Measurements from ENCODE around the gene TLK2.
"Not testable (repeated sequence)": the region's sequence is repeated elsewhere in the genome, so short reads cannot be mapped to it uniquely, and the experiment has no call there.

Gene TLK2

DNA sequence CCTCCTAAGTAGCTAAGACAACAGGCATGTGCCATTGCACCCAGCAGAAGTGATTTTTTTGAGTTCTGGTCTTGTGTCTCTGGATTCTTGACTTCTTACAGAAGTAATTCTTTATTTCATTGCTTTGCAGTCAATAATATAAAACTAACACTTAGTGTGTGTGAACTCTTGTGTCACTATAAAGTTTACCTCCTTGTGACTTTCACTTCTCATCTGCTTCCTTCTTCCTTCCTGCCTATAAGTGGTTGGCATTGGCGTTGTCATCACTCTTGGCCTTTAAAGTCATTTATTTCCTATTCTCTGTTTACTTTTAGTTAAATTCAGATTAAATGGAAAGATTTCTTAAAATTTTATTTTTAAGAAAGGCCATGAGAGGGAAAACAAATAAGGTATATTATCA, 12.4 kb downstream of the TLK2 start:
- not testable (repeated sequence) for DNase-seq

DNA sequence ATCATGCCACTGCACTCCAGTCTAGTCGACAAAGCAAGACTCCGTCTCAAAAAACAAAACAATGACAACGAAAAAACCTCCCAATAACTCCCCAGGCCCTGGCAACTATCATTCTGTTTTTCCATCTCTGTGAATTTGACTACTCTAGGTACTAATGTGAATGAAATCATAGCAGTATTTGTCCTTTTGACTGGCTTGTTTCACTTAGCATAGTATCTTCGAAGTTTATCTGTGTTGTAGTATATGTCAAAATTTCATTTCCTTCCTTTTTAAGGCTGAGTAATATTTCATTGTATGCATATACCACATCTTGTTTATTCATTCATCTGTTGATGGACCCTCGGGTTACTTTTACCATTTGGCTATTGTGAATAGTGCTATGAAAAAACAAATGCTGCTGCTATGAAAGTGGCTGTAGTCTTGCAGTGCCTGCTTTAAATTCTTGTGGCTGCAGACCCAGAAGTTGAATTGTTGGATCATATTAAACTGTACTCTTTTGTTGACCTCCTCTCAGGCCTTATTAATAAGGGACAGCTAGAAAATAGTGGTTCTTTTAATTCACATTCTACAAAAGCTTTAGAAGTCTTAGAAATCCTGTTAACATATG, 14.5 kb downstream of the TLK2 start:
- not testable (repeated sequence) for DNase-seq

- not testable (repeated sequence) for DNase-seq
Measured at GRCh38 chr17:62494073-62494472, 15.4 kb downstream of the TLK2 start.

GRCh38 chr17:62496344-62496743, 17.7 kb downstream of the TLK2 start:
- DNase-seq: not testable (repeated sequence)

GRCh38 chr17:62498796-62499195, 20.2 kb downstream of the TLK2 start:
- not testable (repeated sequence) for DNase-seq

GRCh38 chr17:62500463-62500862, 21.8 kb downstream of the TLK2 start:
- DNase-seq: not testable (repeated sequence)

DNA sequence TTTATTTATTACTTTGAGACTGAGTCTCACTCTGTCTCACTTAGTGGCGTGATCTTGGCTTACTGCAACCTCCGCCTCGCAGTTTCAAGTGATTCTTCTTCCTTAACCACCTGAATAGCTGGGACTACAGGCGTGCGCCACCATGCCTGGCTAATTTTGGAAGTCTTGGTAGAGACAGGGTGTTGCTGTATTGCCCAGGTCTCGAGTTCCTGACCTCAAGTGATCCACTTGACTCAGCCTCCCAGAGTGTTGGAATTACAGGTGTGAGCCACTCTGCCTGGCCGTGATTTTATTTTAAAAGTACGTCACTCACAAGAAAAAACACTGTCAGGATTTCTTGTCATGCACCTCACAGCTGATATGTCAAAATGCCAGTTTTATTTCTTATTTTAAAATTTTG, 26.2 kb downstream of the TLK2 start:
- not testable (repeated sequence) for DNase-seq

DNA sequence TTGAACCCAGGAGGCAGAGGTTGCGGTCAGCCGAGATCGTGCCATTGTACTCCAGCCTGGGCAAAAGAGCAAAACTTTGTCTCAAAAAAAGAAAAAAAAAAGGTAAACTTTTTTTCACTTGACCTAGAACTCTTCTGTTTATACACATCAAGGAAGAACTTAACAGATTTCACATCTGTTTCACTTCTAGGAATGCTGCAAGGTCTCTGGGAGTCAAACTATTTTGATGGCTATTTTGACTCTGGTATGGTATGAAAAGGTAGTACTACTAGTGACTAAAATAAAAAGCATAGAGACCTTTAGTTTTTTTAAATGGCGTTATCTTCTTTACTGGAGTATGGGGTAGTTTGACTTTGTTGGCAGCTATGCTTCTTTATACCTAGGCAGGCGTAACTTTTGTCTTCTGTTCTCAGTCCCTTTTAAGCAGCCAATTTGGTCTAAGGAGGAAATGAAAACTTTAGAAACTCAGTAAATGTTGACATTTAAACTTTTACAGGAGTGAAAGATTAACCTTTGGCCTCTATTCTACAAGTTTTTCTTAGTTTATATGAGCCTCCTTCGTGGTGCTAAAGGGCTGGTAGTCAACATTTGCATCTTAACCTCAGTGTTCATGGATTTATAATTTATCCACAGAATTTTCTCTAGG, 28.7 kb downstream of the TLK2 start:
- not testable (repeated sequence) for DNase-seq

GRCh38 chr17:62510247-62510819, 31.7 kb downstream of the TLK2 start:
- DNase-seq: not testable (repeated sequence)

GRCh38 chr17:62511014-62511413, 32.4 kb downstream of the TLK2 start:
- not testable (repeated sequence) for DNase-seq

GRCh38 chr17:62516376-62516775, 37.8 kb downstream of the TLK2 start:
- DNase-seq: not testable (repeated sequence)

- DNase-seq: not testable (repeated sequence)
Measured at GRCh38 chr17:62521295-62521694, 42.7 kb downstream of the TLK2 start.

DNA sequence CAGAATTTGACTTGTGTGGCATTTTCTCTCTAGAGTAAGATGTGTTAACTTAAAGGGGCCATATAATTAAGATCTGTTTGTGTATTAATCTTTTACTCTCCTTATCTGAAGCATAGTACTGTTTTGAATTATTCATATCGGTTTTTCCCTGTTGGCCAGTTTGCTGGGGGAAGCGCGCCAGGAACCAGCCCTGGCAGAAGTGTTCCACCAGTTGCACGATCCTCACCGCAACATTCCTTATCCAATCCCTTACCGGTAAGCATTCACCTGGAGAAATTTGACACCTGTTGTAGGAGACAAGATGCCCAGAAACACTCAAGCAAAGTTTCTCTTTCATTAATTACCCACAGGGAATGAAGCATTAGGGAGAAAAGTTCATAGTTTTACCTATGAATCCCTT, 45.5 kb downstream of the TLK2 start:
- not testable (repeated sequence) for DNase-seq

GRCh38 chr17:62525317-62525716, 46.7 kb downstream of the TLK2 start:
- DNase-seq: not testable (repeated sequence)

GRCh38 chr17:62530936-62531335, 52.3 kb downstream of the TLK2 start:
- DNase-seq: not testable (repeated sequence)

DNA sequence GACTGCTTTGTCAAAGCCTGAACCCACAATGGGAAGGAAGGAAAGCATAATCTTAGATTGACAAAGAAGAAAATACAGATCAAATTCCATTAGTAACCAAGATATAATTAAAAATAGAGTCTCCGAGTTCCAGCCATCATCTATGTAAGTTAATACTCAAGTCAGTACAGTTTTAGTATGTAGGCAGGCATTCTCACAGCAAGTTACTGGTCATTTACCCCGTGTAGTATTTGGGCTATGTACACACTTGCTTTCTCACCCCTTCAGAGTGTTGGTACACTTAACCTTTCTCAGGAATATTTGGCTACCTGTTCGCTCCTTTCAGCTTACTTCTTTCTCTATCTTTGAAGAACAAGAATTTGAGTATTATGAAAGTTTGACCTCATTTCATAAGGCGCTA, 57.9 kb downstream of the TLK2 start:
- DNase-seq: not testable (repeated sequence)

GRCh38 chr17:62541073-62541472, 62.4 kb downstream of the TLK2 start:
- DNase-seq: not testable (repeated sequence)

- DNase-seq: not testable (repeated sequence)
Measured at GRCh38 chr17:62543278-62543775, 64.7 kb downstream of the TLK2 start.

DNA sequence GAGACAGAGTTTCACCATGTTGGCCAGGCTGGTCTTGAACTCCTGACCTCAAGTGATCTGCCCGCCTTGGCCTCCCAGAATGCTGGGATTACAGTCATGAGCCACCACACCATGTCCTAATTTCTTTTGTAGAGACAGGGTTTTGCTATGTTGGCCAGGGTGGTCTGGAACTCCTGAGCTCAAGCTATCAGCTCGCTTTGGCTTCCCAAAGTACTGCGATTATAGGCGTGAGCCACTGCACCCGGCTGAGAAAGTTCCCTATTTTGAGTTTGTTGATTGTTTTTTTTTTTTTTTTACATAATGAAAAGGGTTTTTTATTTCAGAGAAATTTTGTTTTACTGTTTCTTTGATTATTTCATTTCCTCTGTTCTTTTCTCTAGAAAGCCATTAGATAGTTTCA, 67.4 kb downstream of the TLK2 start:
- DNase-seq: not testable (repeated sequence)

GRCh38 chr17:62552851-62553659, 74.4 kb downstream of the TLK2 start:
- peak; percentile 18 for DNase-seq

GRCh38 chr17:62557532-62557931, 78.9 kb downstream of the TLK2 start:
- DNase-seq: not testable (repeated sequence)

DNA sequence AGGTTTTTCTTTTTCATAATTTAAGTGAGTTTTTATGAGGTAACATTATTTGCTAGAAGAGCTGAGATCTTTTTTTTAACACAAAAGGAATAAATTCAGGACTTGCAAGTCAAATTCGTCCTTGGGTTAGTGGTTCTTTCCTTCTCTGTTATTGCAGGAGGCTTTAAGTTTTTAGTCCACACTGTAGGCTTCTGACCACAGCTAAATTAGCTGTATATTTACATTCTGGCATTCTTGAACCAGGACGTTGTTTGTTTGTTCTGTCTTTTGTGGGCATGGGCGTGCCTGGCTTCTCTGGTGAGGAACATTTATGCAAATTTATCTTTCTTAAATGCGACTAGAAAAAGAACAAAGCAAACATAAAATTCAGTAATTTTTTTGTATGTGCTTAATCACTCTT, 80.3 kb downstream of the TLK2 start:
- DNase-seq: not testable (repeated sequence)

GRCh38 chr17:62560971-62561370, 82.3 kb downstream of the TLK2 start:
- not testable (repeated sequence) for DNase-seq
